Activated naive CD4-positive, alpha-beta T cell treated with anti-CD3 and anti-CD28 coated beads, Interleukin-2, amount 50 U/mL, for 72 hours (primary cell): ENCODE results near the gene ARHGEF5. TPM values are rescaled to one million over a fixed set of nuclear protein-coding genes. Genes with fewer than 3 reads are reported as not detected.
"Not testable (repeated sequence)": the region's sequence is repeated elsewhere in the genome, so short reads cannot be mapped to it uniquely, and the experiment has no call there.

Experiments used
- ATAC-seq, 2 donors: fragments of 150-1000 bp; cut with Tn5 transposase; 2 replicates each; pipeline ENCODE4 v1.10.0; 2021; ENCODE audit warnings: mild to moderate bottlenecking in 2 of 2, moderate library complexity in 2 of 2
- DNase-seq, 2 donors: peaks; one replicate each; pipeline ENCODE4 v3.0.0; 2021 to 2022; ENCODE audit warnings: low spot score in 2 of 2
- H3K27ac Mint-ChIP-seq, 2 donors: one replicate each; pipeline ENCODE4 v1.8.0; 2022; ENCODE audit warnings: mild to moderate bottlenecking in 2 of 2, mixed read lengths in 2 of 2
- H3K36me3 Mint-ChIP-seq, 2 donors: one replicate each; pipeline ENCODE4 v1.8.0; 2022; ENCODE audit warnings: mixed read lengths in 2 of 2
- H3K9me3 Mint-ChIP-seq, 2 donors: one replicate each; pipeline ENCODE4 v1.8.0; 2022; ENCODE audit warnings: mixed read lengths in 2 of 2
- total RNA-seq, 2 donors: library from RNA; stranded (reverse); gene quantifications; one replicate each; pipeline ENCODE4 v1.2.3, GENCODE V29; 2022

Gene ARHGEF5
- 10 to 100 TPM; 11.4 to 13.3 TPM for total RNA-seq

DNA sequence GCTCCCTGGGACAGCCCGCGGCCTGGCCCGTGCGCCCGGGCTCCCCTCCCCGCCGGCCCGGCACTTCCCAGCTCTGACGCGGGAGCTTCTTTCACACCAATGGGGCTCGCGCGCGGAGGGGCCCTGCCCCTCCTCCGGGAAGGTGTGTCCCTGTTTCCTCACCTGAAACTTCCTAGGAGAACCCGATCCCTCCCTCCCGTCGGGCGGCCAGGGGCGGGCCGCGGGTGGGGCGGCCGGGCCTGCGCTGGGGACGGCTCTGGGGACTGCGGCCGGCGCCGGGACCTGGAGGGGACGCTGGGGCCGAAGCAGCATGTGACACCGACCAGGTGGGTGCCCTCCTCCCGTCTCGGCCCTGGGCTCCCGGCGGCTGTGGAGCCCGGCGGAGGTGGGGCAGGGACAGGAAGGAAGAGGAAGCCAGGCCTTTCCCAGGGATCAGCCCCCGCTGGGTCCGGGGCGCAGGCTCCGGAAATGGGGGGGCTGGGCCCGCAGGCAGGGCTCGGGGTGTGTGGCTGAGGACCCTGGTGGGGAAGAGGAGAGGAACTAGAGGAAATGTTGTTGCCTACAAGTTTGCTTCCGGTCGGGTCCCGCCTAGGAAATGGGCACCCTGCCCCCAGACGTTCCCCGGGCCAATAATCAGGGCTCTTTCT lies at the start of gene ARHGEF5:
Gene ARHGEF5, plus strand, starts transcription at position 227 of the 647 bp plus-strand sequence. CDS start 7,268 bp downstream, outside the sequence.
- H3K27ac Mint-ChIP-seq, result peak within 1 kb of the TSS; percentile 44 to 87
- DNase-seq, H3K36me3 Mint-ChIP-seq, H3K9me3 Mint-ChIP-seq: not testable (repeated sequence)
- ATAC-seq, result peak; percentile 85

DNA sequence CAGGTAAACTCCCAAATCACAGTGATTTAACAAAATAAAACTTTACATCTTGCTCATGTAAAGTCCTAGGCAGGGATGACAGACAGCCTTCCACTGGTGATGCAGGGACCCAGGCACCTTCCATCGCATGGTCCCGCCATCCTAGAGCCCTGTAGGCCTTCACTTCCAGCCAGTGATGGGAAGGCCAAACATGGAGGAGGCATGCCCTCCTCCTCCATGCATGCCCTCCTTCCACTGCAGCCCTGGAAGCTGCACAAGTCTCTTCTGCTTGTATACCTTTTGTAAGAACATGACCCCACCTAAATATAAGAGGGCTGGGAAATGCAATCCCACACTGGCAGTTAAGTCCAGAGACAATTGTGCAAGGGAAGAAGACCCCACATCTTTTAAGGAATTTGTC lies 45.5 kb upstream of the ARHGEF5 start:
- not testable (repeated sequence) for ATAC-seq, H3K27ac Mint-ChIP-seq, DNase-seq, H3K36me3 Mint-ChIP-seq, H3K9me3 Mint-ChIP-seq

DNA sequence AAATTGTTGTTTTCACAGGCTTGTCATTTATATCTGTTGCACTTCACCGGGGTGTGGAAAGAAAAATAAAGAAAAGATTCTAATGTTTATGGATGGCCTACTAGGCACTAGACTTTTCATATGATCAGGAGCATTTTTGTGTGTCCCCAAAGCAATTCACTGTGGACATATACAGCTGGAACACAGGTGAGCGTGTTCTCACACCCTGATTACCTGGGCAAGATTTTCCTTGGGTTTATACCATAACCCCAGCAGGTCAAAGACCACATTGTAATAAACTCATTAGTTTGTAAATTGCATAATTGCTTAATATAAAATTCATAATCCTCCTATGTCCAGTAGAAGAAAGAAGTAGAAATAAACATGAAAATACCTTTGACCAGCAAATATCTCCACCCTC lies 44.0 kb upstream of the ARHGEF5 start:
- not testable (repeated sequence) for DNase-seq, H3K36me3 Mint-ChIP-seq, H3K9me3 Mint-ChIP-seq, ATAC-seq, H3K27ac Mint-ChIP-seq

GRCh38 chr7:144311872-144312469 lies 43.2 kb upstream of the ARHGEF5 start, which contains the start of gene OR2A1:
OR2A1 (plus strand) TSS chr7:144312419; CDS start chr7:144318125, 5,706 bp downstream.
- not testable (repeated sequence) for ATAC-seq, H3K27ac Mint-ChIP-seq

GRCh38 chr7:144317537-144317936 lies 37.7 kb upstream of the ARHGEF5 start:
- DNase-seq, H3K27ac Mint-ChIP-seq, H3K9me3 Mint-ChIP-seq, H3K36me3 Mint-ChIP-seq, ATAC-seq: not testable (repeated sequence)

More at GRCh38 chr7:144311872-144312469, 43.2 kb upstream of the ARHGEF5 start, which contains the start of gene OR2A1:
- H3K36me3 Mint-ChIP-seq, DNase-seq, H3K9me3 Mint-ChIP-seq: not testable (repeated sequence)

- not testable (repeated sequence) for DNase-seq, H3K9me3 Mint-ChIP-seq, H3K36me3 Mint-ChIP-seq, H3K27ac Mint-ChIP-seq, ATAC-seq
These were observed 35.7 kb upstream of the ARHGEF5 start for GRCh38 chr7:144319547-144319946.

- ATAC-seq, H3K27ac Mint-ChIP-seq, H3K36me3 Mint-ChIP-seq, DNase-seq, H3K9me3 Mint-ChIP-seq: not testable (repeated sequence)
These were observed 33.5 kb upstream of the ARHGEF5 start for GRCh38 chr7:144321677-144322206.

DNA sequence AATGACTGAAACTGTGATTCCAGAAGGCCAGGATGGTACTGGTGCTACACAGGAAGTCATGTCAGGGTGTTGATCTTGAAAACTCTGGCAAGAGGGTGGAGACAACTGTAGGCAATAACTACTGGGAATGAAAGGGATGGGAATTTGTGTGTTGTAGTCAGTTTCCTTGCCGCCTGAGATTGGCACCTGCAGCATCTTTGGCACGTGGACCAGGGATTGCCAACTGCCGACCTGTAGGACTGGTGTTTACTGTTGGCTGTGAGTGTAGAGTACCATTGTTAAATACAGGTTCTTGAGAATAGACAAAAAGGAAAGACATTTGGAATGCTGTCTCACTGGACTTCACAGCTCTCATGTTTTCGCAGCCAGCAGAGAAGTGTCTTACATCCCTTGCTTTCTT lies 31.8 kb upstream of the ARHGEF5 start:
- not testable (repeated sequence) for H3K9me3 Mint-ChIP-seq, DNase-seq, H3K27ac Mint-ChIP-seq, ATAC-seq, H3K36me3 Mint-ChIP-seq

- ATAC-seq, H3K9me3 Mint-ChIP-seq, H3K27ac Mint-ChIP-seq, H3K36me3 Mint-ChIP-seq, DNase-seq: not testable (repeated sequence)
These were observed 29.3 kb upstream of the ARHGEF5 start for GRCh38 chr7:144325868-144326267.

GRCh38 chr7:144330044-144330443 lies 25.2 kb upstream of the ARHGEF5 start:
- DNase-seq, H3K9me3 Mint-ChIP-seq, ATAC-seq, H3K27ac Mint-ChIP-seq, H3K36me3 Mint-ChIP-seq: not testable (repeated sequence)

DNA sequence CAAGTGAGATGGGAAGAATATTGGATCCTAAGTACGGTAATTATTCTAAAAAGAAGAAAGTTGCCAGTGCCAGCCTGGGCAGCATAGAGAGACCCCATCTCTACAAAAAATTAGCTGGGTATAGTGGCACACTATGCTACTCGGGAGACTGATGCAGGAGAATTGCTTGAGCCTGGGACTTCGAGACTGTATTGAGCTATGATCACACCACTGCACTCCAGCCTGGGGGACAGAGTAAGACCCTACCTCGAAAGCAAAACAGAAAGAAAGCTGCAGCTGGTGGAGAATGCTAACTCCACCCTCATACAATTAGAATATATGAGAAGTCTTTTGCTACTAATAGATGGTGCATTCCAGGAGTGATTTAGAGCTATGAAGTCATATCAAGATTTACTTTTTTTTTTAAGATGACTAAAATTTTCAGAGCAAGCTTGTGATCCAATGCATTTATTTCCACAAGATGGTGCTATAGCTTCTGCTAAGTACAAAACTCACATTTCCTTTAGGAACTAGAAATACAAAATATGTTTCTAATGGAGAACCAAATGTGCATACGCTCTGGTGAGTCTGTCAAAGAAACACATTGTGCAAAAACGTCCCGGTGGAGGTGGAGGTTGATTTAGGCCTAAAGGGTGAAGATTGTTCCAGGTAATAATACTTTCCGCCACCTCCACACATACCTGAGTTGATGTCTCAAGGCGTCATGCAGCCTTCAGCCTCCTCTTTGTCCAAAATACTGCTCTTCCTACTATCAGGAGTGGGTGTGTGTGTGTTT lies 23.8 kb upstream of the ARHGEF5 start:
- DNase-seq, H3K27ac Mint-ChIP-seq, H3K9me3 Mint-ChIP-seq, H3K36me3 Mint-ChIP-seq: not testable (repeated sequence)
- peak; percentile 59 to 72 for ATAC-seq

DNA sequence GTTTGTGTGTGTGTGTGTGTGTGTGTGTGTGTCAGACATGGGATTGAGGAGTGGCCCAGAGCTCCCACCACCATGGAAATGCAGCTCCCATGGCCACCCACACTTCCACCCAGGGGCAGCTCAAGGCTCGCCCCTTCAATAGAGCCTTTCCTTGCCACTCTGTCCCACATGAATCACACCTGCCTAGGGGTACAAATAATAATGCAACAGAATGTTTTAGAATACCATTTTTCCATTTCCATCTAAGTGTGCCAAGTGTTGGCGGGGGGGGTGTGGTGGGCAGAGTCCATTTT lies 23.3 kb upstream of the ARHGEF5 start:
- ATAC-seq, result peak in 1 of 2 donors; percentile 20
- H3K9me3 Mint-ChIP-seq, H3K27ac Mint-ChIP-seq, DNase-seq, H3K36me3 Mint-ChIP-seq: not testable (repeated sequence)

DNA sequence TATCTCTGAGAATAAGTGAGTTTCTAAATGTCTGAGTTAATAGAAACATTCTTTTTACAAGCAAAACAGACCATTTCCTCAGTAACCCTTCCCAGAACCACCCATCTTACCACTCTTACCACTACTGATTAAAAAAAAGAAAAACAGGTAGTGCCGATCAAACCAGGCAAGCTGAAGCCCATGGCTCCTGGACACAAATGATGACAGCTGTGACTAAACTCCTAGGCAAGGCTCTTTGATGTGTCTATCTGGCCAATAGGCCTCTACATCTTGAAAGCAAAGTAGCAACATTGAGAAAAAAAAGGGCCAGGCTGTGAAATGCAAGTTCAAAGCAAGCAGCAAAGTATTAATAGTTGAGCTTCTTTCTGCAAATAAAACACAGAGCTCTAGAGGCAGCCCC lies 6.6 kb upstream of the ARHGEF5 start:
- DNase-seq, H3K9me3 Mint-ChIP-seq, H3K36me3 Mint-ChIP-seq, H3K27ac Mint-ChIP-seq: not testable (repeated sequence)
- peak; percentile 89 to 93 for ATAC-seq

DNA sequence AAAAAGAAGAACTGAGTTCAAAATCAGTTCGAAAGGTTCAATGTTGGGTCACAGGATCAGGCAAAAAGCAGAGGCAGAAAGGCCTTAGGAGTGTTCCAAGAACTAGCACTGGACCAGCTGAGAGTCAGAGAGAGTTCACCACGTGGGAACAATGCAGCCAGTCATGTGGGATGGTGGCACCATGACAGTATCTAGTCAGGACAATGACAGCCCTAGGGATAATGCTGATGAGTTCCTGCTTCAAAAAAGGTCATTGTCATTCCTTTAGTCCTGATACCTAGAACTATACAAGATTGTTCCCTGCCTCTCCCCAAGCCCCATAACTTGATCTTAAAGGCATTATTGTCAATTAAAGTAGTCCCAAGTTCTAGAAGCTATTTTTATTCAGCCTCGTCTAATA lies 3.5 kb upstream of the ARHGEF5 start:
- H3K36me3 Mint-ChIP-seq, H3K9me3 Mint-ChIP-seq, H3K27ac Mint-ChIP-seq, ATAC-seq, DNase-seq: not testable (repeated sequence)

DNA sequence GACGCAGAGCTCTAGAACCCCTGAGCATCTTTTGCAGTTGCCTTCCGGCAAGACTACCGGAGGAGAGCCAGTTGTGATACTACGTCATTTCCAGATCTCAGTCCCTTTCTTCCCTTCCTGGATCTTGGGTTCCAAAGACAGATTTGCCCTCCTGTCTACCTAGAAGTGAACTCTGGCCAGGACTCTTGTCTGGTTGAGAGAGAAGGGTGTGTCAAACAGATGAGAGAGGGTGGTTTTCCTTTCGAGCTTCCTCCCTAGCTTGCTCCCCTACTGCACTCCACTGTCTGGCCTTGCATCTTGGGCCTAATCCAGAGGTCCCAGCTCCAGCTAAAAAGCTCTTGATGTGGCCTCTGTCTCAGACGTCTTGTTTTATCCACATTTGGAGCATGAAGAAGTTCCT lies 983 bp downstream of the ARHGEF5 start:
- DNase-seq, H3K9me3 Mint-ChIP-seq, ATAC-seq, H3K36me3 Mint-ChIP-seq, H3K27ac Mint-ChIP-seq: not testable (repeated sequence)

DNA sequence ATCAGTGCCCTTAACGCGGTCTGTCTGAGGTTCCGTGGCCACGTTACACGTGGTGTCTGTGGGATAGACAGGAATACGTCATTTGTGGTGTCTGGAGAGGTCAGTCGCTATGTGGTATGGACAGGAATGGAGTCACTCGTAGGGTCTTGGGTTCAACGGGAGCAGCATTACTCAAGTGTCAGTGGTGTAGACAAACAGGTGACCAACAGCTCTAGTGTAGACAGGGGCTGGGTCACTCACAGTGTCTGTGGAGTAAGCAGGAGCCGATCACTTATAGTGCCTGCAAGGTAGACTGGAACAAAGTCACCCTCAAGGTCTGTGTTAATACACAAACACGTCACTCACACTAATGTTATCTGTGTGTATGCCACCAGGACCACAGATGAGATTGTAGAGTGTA lies 1.7 kb downstream of the ARHGEF5 start:
- DNase-seq, H3K9me3 Mint-ChIP-seq, H3K36me3 Mint-ChIP-seq, H3K27ac Mint-ChIP-seq: not testable (repeated sequence)
- ATAC-seq, result peak in 1 of 2 donors; percentile 14

DNA sequence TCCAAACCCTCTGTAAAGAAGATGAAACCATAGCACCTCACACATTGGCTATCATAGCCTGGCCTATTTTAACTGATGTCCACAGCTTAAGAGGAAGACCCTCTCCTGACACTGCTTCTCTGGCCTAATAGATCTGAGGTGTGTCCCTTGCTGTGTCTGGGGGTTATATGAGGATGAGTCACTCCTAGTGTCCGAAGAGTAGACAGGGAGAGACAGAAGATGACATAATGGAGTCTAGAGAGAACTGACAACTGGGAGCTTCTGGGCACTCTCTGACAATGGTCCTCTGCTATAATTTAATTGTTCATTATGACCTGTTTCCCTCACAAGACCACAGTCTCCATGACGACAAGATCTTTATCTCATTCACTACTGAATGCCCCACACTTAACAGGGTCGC lies 6.9 kb downstream of the ARHGEF5 start:
- H3K27ac Mint-ChIP-seq, DNase-seq, H3K36me3 Mint-ChIP-seq, H3K9me3 Mint-ChIP-seq: not testable (repeated sequence)
- ATAC-seq, result peak; percentile 17 to 34
